Osteocyte (in vitro differentiated cells): Measurements from ENCODE around the gene FAN1. TPM values are rescaled to one million over a fixed set of nuclear protein-coding genes. Genes with fewer than 3 reads are reported as not detected.

Experiments
- DNase-seq: peaks from one replicate; pipeline ENCODE4 v3.0.0; 2021; ENCODE audit warnings: mixed read lengths; ENCODE audit not compliant: unreplicated experiment; ENCODE audit errors: extremely low spot score
- H3K27ac Mint-ChIP-seq: one replicate; pipeline ENCODE4 v1.8.0; 2021; ENCODE audit warnings: mild to moderate bottlenecking, mixed read lengths; ENCODE audit not compliant: unreplicated experiment
- H3K27me3 Mint-ChIP-seq: one replicate; pipeline ENCODE4 v1.8.0; 2021; ENCODE audit warnings: mixed read lengths; ENCODE audit not compliant: unreplicated experiment
- H3K36me3 Mint-ChIP-seq: one replicate; pipeline ENCODE4 v1.8.0; 2021; ENCODE audit warnings: mixed read lengths; ENCODE audit not compliant: unreplicated experiment
- H3K4me1 Mint-ChIP-seq: one replicate; pipeline ENCODE4 v1.8.0; 2021; ENCODE audit warnings: mixed read lengths; ENCODE audit not compliant: unreplicated experiment
- H3K4me3 Mint-ChIP-seq: one replicate; pipeline ENCODE4 v1.8.0; 2021; ENCODE audit warnings: mild to moderate bottlenecking, moderate library complexity, mixed read lengths; ENCODE audit not compliant: unreplicated experiment
- H3K9me3 Mint-ChIP-seq: one replicate; pipeline ENCODE4 v1.8.0; 2021; ENCODE audit warnings: mixed read lengths; ENCODE audit not compliant: unreplicated experiment
- CTCF ChIP-seq: fragments of 200-600 bp; sonication (generic); IDR thresholded peaks from 2 replicates; pipeline ENCODE4 v1.5.0; 2021; ENCODE audit warnings: antibody characterized with exemption, mild to moderate bottlenecking, moderate library complexity
- total RNA-seq: library from RNA; stranded (reverse); gene quantifications from 2 replicates; pipeline ENCODE4 v1.2.1, GENCODE V29; 2021

Gene FAN1
- total RNA-seq, 1 donor from 2014 or later, result 21.5 TPM

- no peaks in the 10 kb centered on the region for H3K27me3 Mint-ChIP-seq
- H3K4me1 Mint-ChIP-seq, result peaks cover 35% of the 10 kb centered on the region
- no peak for DNase-seq
- peaks cover 44% of the 10 kb centered on the region for H3K36me3 Mint-ChIP-seq
- H3K9me3 Mint-ChIP-seq, result no peaks in the 10 kb centered on the region
- H3K27ac Mint-ChIP-seq, result no peak overlapping the region
- no peak overlapping the region for H3K4me3 Mint-ChIP-seq
- no peak for TF ChIP-seq CTCF
Measured at GRCh38 chr15:30919877-30920550, 16.3 kb downstream of the FAN1 start.

GRCh38 chr15:30921106-30921505, 17.4 kb downstream of the FAN1 start:
- TF ChIP-seq CTCF, result no peak
- Mint-ChIP-seq H3K4me3 (no peak overlapping the region), H3K27ac (peak overlapping the region; percentile 80), H3K36me3 (peaks cover 41% of the 10 kb centered on the region), H3K9me3 (no peaks in the 10 kb centered on the region), H3K27me3 (no peaks in the 10 kb centered on the region), H3K4me1 (peaks cover 35% of the 10 kb centered on the region)
- no peak for DNase-seq

- Mint-ChIP-seq H3K27ac (peak overlapping the region; percentile 80), H3K4me3 (no peak overlapping the region), H3K9me3 (no peaks in the 10 kb centered on the region), H3K4me1 (peaks cover 35% of the 10 kb centered on the region), H3K36me3 (peaks cover 40% of the 10 kb centered on the region), H3K27me3 (no peaks in the 10 kb centered on the region)
- no peak for TF ChIP-seq CTCF
- no peak for DNase-seq
Measured at GRCh38 chr15:30921781-30922479, 18.2 kb downstream of the FAN1 start.

DNA sequence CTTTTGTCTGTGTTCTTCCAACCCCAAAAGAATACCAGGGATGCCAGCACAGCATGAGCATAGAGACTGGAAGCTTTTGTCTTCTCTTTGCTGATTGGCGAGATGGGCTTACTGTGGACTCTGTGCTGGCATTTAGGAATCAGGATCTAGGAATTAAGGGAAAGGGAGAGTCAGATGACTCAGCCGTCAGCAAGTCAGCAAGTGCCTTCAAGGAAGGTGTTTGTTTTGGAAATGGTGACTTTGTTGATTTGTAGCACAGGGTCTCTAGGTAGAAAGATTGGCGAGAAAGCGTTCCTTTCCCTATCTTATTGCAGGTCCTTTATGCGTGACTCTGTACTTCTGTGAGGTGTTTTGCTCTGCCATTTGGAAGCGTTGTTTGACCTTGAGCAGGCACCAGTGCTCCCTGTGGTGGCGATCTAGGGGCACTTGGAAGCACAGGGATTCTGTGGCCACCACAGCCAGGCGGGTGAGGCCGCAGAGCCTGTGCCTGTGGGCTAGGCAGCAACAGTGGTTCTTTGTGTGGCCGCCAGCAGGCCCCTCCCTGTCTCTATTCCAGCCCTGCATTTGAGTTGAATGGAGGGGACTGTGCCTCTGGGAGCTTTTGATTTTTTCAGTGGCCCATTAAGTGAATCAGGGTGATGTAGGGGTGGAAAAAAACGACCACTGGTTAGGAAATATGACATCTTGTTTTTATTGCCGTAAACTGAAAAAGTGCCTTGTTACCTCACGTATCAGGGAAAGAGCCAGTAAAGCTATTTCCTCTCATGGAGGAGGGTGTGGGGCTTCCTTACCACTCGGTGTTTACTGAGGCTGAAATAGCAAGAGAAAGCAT, 19.0 kb downstream of the FAN1 start:
- no peaks in the 10 kb centered on the region for H3K27me3 Mint-ChIP-seq
- no peak for TF ChIP-seq CTCF
- H3K4me1 Mint-ChIP-seq, result peaks cover 35% of the 10 kb centered on the region
- no peaks in the 10 kb centered on the region for H3K9me3 Mint-ChIP-seq
- H3K4me3 Mint-ChIP-seq, result no peak overlapping the region
- DNase-seq, result no peak
- H3K36me3 Mint-ChIP-seq, result peaks cover 36% of the 10 kb centered on the region
- H3K27ac Mint-ChIP-seq, result peak overlapping the region; percentile 80

DNA sequence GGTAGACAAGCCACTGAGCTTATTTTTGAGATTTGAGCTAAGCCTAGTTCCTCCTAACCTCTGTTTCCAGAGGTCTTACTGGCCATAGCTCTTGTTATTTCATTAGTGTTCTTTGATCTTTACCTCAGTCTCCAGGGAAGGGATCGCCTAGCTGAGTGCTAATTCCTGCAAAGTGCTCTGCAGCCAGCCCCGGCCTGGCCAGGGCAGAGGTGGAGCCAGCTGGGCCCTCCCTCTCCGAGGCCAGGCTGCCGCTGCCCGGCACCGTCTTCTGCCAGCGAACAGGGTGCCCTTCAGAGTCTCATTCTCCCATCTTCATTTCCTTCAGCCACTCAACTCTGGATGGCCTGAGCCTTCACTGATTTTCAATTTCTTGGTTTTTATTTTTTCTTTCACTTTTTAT, 19.7 kb downstream of the FAN1 start:
- Mint-ChIP-seq H3K4me3 (no peak overlapping the region), H3K27me3 (no peaks in the 10 kb centered on the region)

More for the DNA sequence above, 19.7 kb downstream of the FAN1 start:
- H3K36me3 Mint-ChIP-seq, result peaks cover 37% of the 10 kb centered on the region
- peaks cover 35% of the 10 kb centered on the region for H3K4me1 Mint-ChIP-seq
- no peak for TF ChIP-seq CTCF
- DNase-seq, result no peak
- peak overlapping the region; percentile 80 for H3K27ac Mint-ChIP-seq
- no peaks in the 10 kb centered on the region for H3K9me3 Mint-ChIP-seq
